Stimulated activated naive CD8-positive, alpha-beta T cell treated with anti-CD3 and anti-CD28 coated beads, Interleukin-15, Interleukin-2, amounts not matched to agents 100 U/mL and 50 U/mL, for 24 hours (primary cell): ENCODE results near the gene SLC4A4.

Source experiments
- ATAC-seq: fragments of 150-1000 bp; cut with Tn5 transposase; one replicate; pipeline ENCODE4 v1.10.0; 2021
- DNase-seq: peaks from one replicate; pipeline ENCODE4 v3.0.0; 2021

The SLC4A4 gene

GRCh38 chr4:71541541-71541940 lies 202.7 kb downstream of the SLC4A4 start:
- DNase-seq = no peak
- no peak for ATAC-seq

GRCh38 chr4:71545168-71545567 lies 206.3 kb downstream of the SLC4A4 start:
- DNase-seq (no peak), ATAC-seq (no peak)

- no peak for DNase-seq
- ATAC-seq = no peak
Measured at GRCh38 chr4:71549516-71550160, 210.8 kb downstream of the SLC4A4 start.

- no peak for DNase-seq
Measured at GRCh38 chr4:71550220-71551165, 211.7 kb downstream of the SLC4A4 start.

GRCh38 chr4:71553605-71554004 lies 214.8 kb downstream of the SLC4A4 start:
- DNase-seq = no peak
- no peak for ATAC-seq

More at GRCh38 chr4:71550220-71551165, 211.7 kb downstream of the SLC4A4 start:
- no peak for ATAC-seq

- ATAC-seq (no peak), DNase-seq (no peak)
Measured at GRCh38 chr4:71554025-71554424, 215.2 kb downstream of the SLC4A4 start.

- no peak for DNase-seq
- no peak for ATAC-seq
Measured at GRCh38 chr4:71558248-71558647, 219.4 kb downstream of the SLC4A4 start.

- ATAC-seq = no peak
- DNase-seq = no peak
Measured at GRCh38 chr4:71559957-71560571, 221.2 kb downstream of the SLC4A4 start.

- DNase-seq (no peak), ATAC-seq (no peak)
Measured at GRCh38 chr4:71564775-71565174, 226.0 kb downstream of the SLC4A4 start.

GRCh38 chr4:71566856-71567255 lies 228.0 kb downstream of the SLC4A4 start:
- DNase-seq (no peak), ATAC-seq (no peak)

GRCh38 chr4:71568131-71568530 lies 229.3 kb downstream of the SLC4A4 start:
- ATAC-seq (no peak), DNase-seq (no peak)

- DNase-seq (no peak), ATAC-seq (no peak)
Measured at GRCh38 chr4:71570492-71570891, 231.7 kb downstream of the SLC4A4 start.

GRCh38 chr4:71571346-71571745 lies 232.5 kb downstream of the SLC4A4 start:
- DNase-seq (no peak), ATAC-seq (no peak)

- ATAC-seq (no peak), DNase-seq (no peak)
Measured at GRCh38 chr4:71583971-71584370, 245.2 kb downstream of the SLC4A4 start.

GRCh38 chr4:71584585-71584984 lies 245.8 kb downstream of the SLC4A4 start:
- DNase-seq (no peak), ATAC-seq (no peak)

GRCh38 chr4:71586087-71586763 lies 247.4 kb downstream of the SLC4A4 start:
- DNase-seq = no peak

GRCh38 chr4:71587995-71588394 lies 249.2 kb downstream of the SLC4A4 start:
- DNase-seq (no peak), ATAC-seq (no peak)

More at GRCh38 chr4:71586087-71586763, 247.4 kb downstream of the SLC4A4 start:
- ATAC-seq = no peak

GRCh38 chr4:71592793-71593192 lies 254.0 kb downstream of the SLC4A4 start:
- no peak for DNase-seq
- ATAC-seq = no peak

GRCh38 chr4:71593311-71593710 lies 254.5 kb downstream of the SLC4A4 start:
- DNase-seq (no peak), ATAC-seq (no peak)

GRCh38 chr4:71595576-71596108 lies 256.8 kb downstream of the SLC4A4 start:
- no peak for ATAC-seq
- no peak for DNase-seq

- ATAC-seq = no peak
- DNase-seq = no peak
Measured at GRCh38 chr4:71599578-71599977, 260.8 kb downstream of the SLC4A4 start.

GRCh38 chr4:71602289-71602900 lies 263.6 kb downstream of the SLC4A4 start:
- no peak for ATAC-seq
- no peak for DNase-seq
